GM18867 (cell line): ENCODE data around the gene TGFBR1.
"Not testable (repeated sequence)": the region's sequence is repeated elsewhere in the genome, so short reads cannot be mapped to it uniquely, and the experiment has no call there.

ENCODE experiments used
- ATAC-seq: cut with Tn5 transposase; IDR thresholded peaks from one replicate; pipeline ENCODE4 v1.9.1; 2021; ENCODE audit warnings: mild to moderate bottlenecking, moderate library complexity; ENCODE audit not compliant: unreplicated experiment

The TGFBR1 gene

GRCh38 chr9:99075246-99075912 is 29.5 kb upstream of the TGFBR1 start:
- no peak for ATAC-seq

GRCh38 chr9:99076030-99076429 is 28.9 kb upstream of the TGFBR1 start:
- no peak for ATAC-seq

GRCh38 chr9:99076483-99077171 is 28.3 kb upstream of the TGFBR1 start:
- no peak for ATAC-seq

GRCh38 chr9:99078717-99079116 is 26.2 kb upstream of the TGFBR1 start:
- no peak for ATAC-seq

GRCh38 chr9:99079542-99079941 is 25.4 kb upstream of the TGFBR1 start:
- ATAC-seq: no peak

- ATAC-seq: no peak
Observed at GRCh38 chr9:99083051-99083450, 21.9 kb upstream of the TGFBR1 start.

- no peak for ATAC-seq
Observed at GRCh38 chr9:99085949-99086948, 18.7 kb upstream of the TGFBR1 start.

GRCh38 chr9:99087462-99087861 is 17.5 kb upstream of the TGFBR1 start:
- no peak for ATAC-seq

GRCh38 chr9:99090336-99091130 is 14.4 kb upstream of the TGFBR1 start:
- no peak for ATAC-seq

GRCh38 chr9:99092643-99093491 is 12.0 kb upstream of the TGFBR1 start:
- no peak for ATAC-seq

GRCh38 chr9:99093492-99093791 is 11.5 kb upstream of the TGFBR1 start:
- no peak for ATAC-seq

- ATAC-seq: no peak
Observed at GRCh38 chr9:99095565-99095964, 9.3 kb upstream of the TGFBR1 start.

- ATAC-seq: no peak
Observed at GRCh38 chr9:99096409-99096808, 8.5 kb upstream of the TGFBR1 start.

GRCh38 chr9:99099806-99100585 is 4.9 kb upstream of the TGFBR1 start:
- not testable (repeated sequence) for ATAC-seq

GRCh38 chr9:99101271-99101670 is 3.6 kb upstream of the TGFBR1 start:
- ATAC-seq: no peak

GRCh38 chr9:99101812-99102211 is 3.1 kb upstream of the TGFBR1 start:
- no peak for ATAC-seq

GRCh38 chr9:99103054-99103895 is 1.6 kb upstream of the TGFBR1 start:
- ATAC-seq: no peak

GRCh38 chr9:99103901-99104458 is 933 bp upstream of the TGFBR1 start:
- ATAC-seq: no peak
